Stimulated activated CD8-positive, alpha-beta memory T cell treated with anti-CD3 and anti-CD28 coated beads, Interleukin-4, amount 100 ng/mL, for 1 hour (primary cell): ENCODE data around the gene DOK5.
"Not testable (repeated sequence)": the region's sequence is repeated elsewhere in the genome, so short reads cannot be mapped to it uniquely, and the experiment has no call there.

ENCODE experiments used
- DNase-seq, 2 donors: peaks; one replicate each; pipeline ENCODE4 v3.0.0-alpha.2; 2020; ENCODE audit warnings: low read depth in 2 of 2, low spot score in 1 of 2

DOK5 gene

GRCh38 chr20:54470697-54471096 is 4.7 kb upstream of the DOK5 start:
- DNase-seq: no peak

GRCh38 chr20:54472607-54473006 is 2.8 kb upstream of the DOK5 start:
- no peak for DNase-seq

GRCh38 chr20:54473340-54473739 is 2.1 kb upstream of the DOK5 start:
- DNase-seq: no peak

- no peak for DNase-seq
Measured at GRCh38 chr20:54474046-54474445, 1.3 kb upstream of the DOK5 start.

- no peak for DNase-seq
Measured at GRCh38 chr20:54474866-54475265, 527 bp upstream of the DOK5 start.

GRCh38 chr20:54476169-54477009 is 996 bp downstream of the DOK5 start:
- DNase-seq: no peak

GRCh38 chr20:54477191-54477955 is 2.0 kb downstream of the DOK5 start:
- DNase-seq: no peak

- DNase-seq: no peak
Measured at GRCh38 chr20:54479138-54479906, 3.9 kb downstream of the DOK5 start.

- DNase-seq: not testable (repeated sequence)
Measured at GRCh38 chr20:54479937-54480336, 4.5 kb downstream of the DOK5 start.

- no peak for DNase-seq
Measured at GRCh38 chr20:54481442-54481841, 6.0 kb downstream of the DOK5 start.

- DNase-seq: no peak
Measured at GRCh38 chr20:54485631-54486030, 10.2 kb downstream of the DOK5 start.

- DNase-seq: no peak
Measured at GRCh38 chr20:54486585-54486984, 11.2 kb downstream of the DOK5 start.

GRCh38 chr20:54488442-54488841 is 13.0 kb downstream of the DOK5 start:
- DNase-seq: no peak

- DNase-seq: no peak
Measured at GRCh38 chr20:54491506-54491905, 16.1 kb downstream of the DOK5 start.

GRCh38 chr20:54494303-54495006 is 19.1 kb downstream of the DOK5 start:
- DNase-seq: no peak

GRCh38 chr20:54497931-54498718 is 22.7 kb downstream of the DOK5 start:
- no peak for DNase-seq

GRCh38 chr20:54499111-54499510 is 23.7 kb downstream of the DOK5 start:
- no peak for DNase-seq

GRCh38 chr20:54502179-54502578 is 26.8 kb downstream of the DOK5 start:
- no peak for DNase-seq

GRCh38 chr20:54506643-54507042 is 31.2 kb downstream of the DOK5 start:
- DNase-seq: no peak

GRCh38 chr20:54510541-54511129 is 35.2 kb downstream of the DOK5 start:
- DNase-seq: no peak
